Measurements from ENCODE around the gene STAM2.

- no peak for TF ChIP-seq EZH2 (IDR thresholded peaks at IDR 0.05; ENCODE audit: insufficient read depth, low read length)
- TF ChIP-seq CTCF (IDR thresholded peaks at IDR 0.05; ENCODE audit: insufficient read depth, low read depth, low read length) = peak; percentile 85
Measured at GRCh38 chr2:152189622-152190495, 14.3 kb upstream of the STAM2 start.

Measured in astrocyte (in vitro differentiated cells and primary cell).